NCI-H345 treated with DMSO at 0.1 percent for 48 hours (cell line): ENCODE results near the gene SLC44A1.

Experiments
- DNase-seq: peaks from one replicate; lab custom pipeline; 2025; ENCODE audit not compliant: unreplicated experiment; lab: John Stamatoyannopoulos, UW

The SLC44A1 gene

GRCh38 chr9:105244003-105244733, at the start of gene SLC44A1:
TSS of gene SLC44A1 (plus strand) at chr9:105244651. CDS start at chr9:105244869, 218 bp downstream.
- peak; percentile 83 for DNase-seq

- DNase-seq, result no peak
These were observed 49.2 kb upstream of the SLC44A1 start for GRCh38 chr9:105195259-105195658.

GRCh38 chr9:105198023-105198422, 46.4 kb upstream of the SLC44A1 start:
- DNase-seq, result no peak

GRCh38 chr9:105198865-105199264, 45.6 kb upstream of the SLC44A1 start:
- DNase-seq, result no peak

- DNase-seq, result no peak
These were observed 40.0 kb upstream of the SLC44A1 start for GRCh38 chr9:105204416-105204815.

- DNase-seq, result no peak
These were observed 38.5 kb upstream of the SLC44A1 start for GRCh38 chr9:105205787-105206495.

GRCh38 chr9:105206496-105206820, 38.0 kb upstream of the SLC44A1 start:
- peak; percentile 8 for DNase-seq

- no peak for DNase-seq
These were observed 37.4 kb upstream of the SLC44A1 start for GRCh38 chr9:105206821-105207699.

- DNase-seq, result no peak
These were observed 27.8 kb upstream of the SLC44A1 start for GRCh38 chr9:105216440-105217178.

- no peak for DNase-seq
These were observed 25.8 kb upstream of the SLC44A1 start for GRCh38 chr9:105218673-105219072.

- no peak for DNase-seq
These were observed 25.1 kb upstream of the SLC44A1 start for GRCh38 chr9:105219291-105219805.

GRCh38 chr9:105220451-105220850, 24.0 kb upstream of the SLC44A1 start:
- no peak for DNase-seq

GRCh38 chr9:105223544-105224140, 20.8 kb upstream of the SLC44A1 start:
- DNase-seq, result no peak

GRCh38 chr9:105226055-105226454, 18.4 kb upstream of the SLC44A1 start:
- DNase-seq, result no peak

GRCh38 chr9:105232207-105232606, 12.2 kb upstream of the SLC44A1 start:
- no peak for DNase-seq

GRCh38 chr9:105233873-105234272, 10.6 kb upstream of the SLC44A1 start:
- DNase-seq, result no peak

GRCh38 chr9:105236261-105236660, 8.2 kb upstream of the SLC44A1 start:
- DNase-seq, result no peak

- DNase-seq, result no peak
These were observed 7.2 kb upstream of the SLC44A1 start for GRCh38 chr9:105237246-105237645.

GRCh38 chr9:105238302-105238701, 6.1 kb upstream of the SLC44A1 start:
- no peak for DNase-seq

- DNase-seq, result no peak
These were observed 3.0 kb upstream of the SLC44A1 start for GRCh38 chr9:105241356-105242043.
